ENCODE data around the gene SLC44A4.

The SLC44A4 gene

GRCh38 chr6:31837369-31838113 lies 41.3 kb downstream of the SLC44A4 start:
- peak; percentile 25 to 49 for DNase-seq (ENCODE audit: low read depth in 2 of 2)
- peak overlapping the region; percentile 78 to 97 for H3K4me3 ChIP-seq (replicated peaks in 1 of 2; ENCODE audit: low read depth in 2 of 2, low read length in 2 of 2)
- no peak for TF ChIP-seq CTCF (IDR thresholded peaks at IDR 0.05; ENCODE audit: low read depth, low read length)

- peak overlapping the region; percentile 78 to 97 for H3K4me3 ChIP-seq (replicated peaks in 1 of 2; ENCODE audit: low read depth in 2 of 2, low read length in 2 of 2)
- peak; percentile 47 to 55 for DNase-seq (ENCODE audit: low read depth in 2 of 2)
- TF ChIP-seq CTCF (IDR thresholded peaks at IDR 0.05; ENCODE audit: low read depth, low read length): peak; percentile 6
Observed at GRCh38 chr6:31836474-31837368, 42.1 kb downstream of the SLC44A4 start.

GRCh38 chr6:31836047-31836473 lies 42.7 kb downstream of the SLC44A4 start:
- TF ChIP-seq CTCF (IDR thresholded peaks at IDR 0.05; ENCODE audit: low read depth, low read length): no peak
- peak in 1 of 2 donors; percentile 23 for DNase-seq (ENCODE audit: low read depth in 2 of 2)
- peak overlapping the region; percentile 78 to 97 for H3K4me3 ChIP-seq (replicated peaks in 1 of 2; ENCODE audit: low read depth in 2 of 2, low read length in 2 of 2)

- peak overlapping the region; percentile 78 to 97 for H3K4me3 ChIP-seq (replicated peaks in 1 of 2; ENCODE audit: low read depth in 2 of 2, low read length in 2 of 2)
- DNase-seq (ENCODE audit: low read depth in 2 of 2): peak; percentile 90 to 91
- TF ChIP-seq CTCF (IDR thresholded peaks at IDR 0.05; ENCODE audit: low read depth, low read length): no peak
Observed at GRCh38 chr6:31834367-31835250, 44.2 kb downstream of the SLC44A4 start.

- H3K4me3 ChIP-seq (replicated peaks in 1 of 2; ENCODE audit: low read depth in 2 of 2, low read length in 2 of 2): no peak overlapping the region
- TF ChIP-seq CTCF (IDR thresholded peaks at IDR 0.05; ENCODE audit: low read depth, low read length): no peak
- no peak for DNase-seq (ENCODE audit: low read depth in 2 of 2)
Observed at GRCh38 chr6:31831350-31832215, 47.2 kb downstream of the SLC44A4 start.

Data from cardiac fibroblast (primary cell).